ENCODE data around the gene PARL.

PARL gene

GRCh38 chr3:183833516-183833915 lies 51.2 kb downstream of the PARL start:
- Histone ChIP-seq H3K9me3 (ENCODE audit: control insufficient read depth, low read length) (no peaks in the 10 kb centered on the region), H3K36me3 (ENCODE audit: control insufficient read depth, insufficient read depth, low read length) (peaks cover 19% of the 10 kb centered on the region), H3K4me3 (ENCODE audit: insufficient read depth, low read depth, low read length) (no peak overlapping the region), H3K27ac (ENCODE audit: insufficient read depth, low read depth, low read length, poor library complexity, severe bottlenecking) (peak overlapping the region; percentile 44), H3K27me3 (ENCODE audit: control insufficient read depth, insufficient read depth, low read length, poor library complexity, severe bottlenecking) (no peaks in the 10 kb centered on the region), H3K4me1 (ENCODE audit: control insufficient read depth, insufficient read depth, low read length) (no peaks in the 10 kb centered on the region)
- 94 to 96% methylated on average over 6 of the region's 6 CpGs for WGBS, 2 experiments

DNA sequence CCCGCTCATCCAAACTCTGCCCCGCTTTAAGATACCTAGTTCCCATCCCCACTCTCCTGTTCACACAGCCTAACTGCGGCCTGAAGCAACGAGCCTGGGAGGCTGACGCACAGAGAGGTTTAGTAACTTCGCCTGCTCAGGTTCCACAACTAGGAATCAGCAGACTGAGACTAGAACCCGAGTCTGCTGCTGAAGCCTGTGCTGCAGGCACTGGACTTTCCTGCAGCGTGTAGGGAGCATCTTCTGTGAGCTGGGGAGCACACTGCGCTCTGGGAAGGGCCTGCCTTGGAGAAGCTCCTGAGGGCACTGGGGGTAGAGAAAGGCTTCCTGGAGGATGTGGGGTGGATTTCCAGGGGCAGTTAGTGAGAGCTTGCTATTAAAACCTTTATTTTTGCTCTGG lies 54.5 kb downstream of the PARL start:
- Histone ChIP-seq H3K36me3 (ENCODE audit: control insufficient read depth, insufficient read depth, low read length) (peaks cover 19% of the 10 kb centered on the region), H3K4me1 (ENCODE audit: control insufficient read depth, insufficient read depth, low read length) (no peaks in the 10 kb centered on the region), H3K9me3 (ENCODE audit: control insufficient read depth, low read length) (no peaks in the 10 kb centered on the region), H3K27me3 (ENCODE audit: control insufficient read depth, insufficient read depth, low read length, poor library complexity, severe bottlenecking) (no peaks in the 10 kb centered on the region), H3K4me3 (ENCODE audit: insufficient read depth, low read depth, low read length) (no peak overlapping the region), H3K27ac (ENCODE audit: insufficient read depth, low read depth, low read length, poor library complexity, severe bottlenecking) (no peak overlapping the region)
- WGBS, 2 experiments = 96% methylated on average over 9 of the region's 9 CpGs

- H3K9me3 ChIP-seq (ENCODE audit: control insufficient read depth, low read length) = no peaks in the 10 kb centered on the region
Observed at GRCh38 chr3:183829466-183829865, 55.2 kb downstream of the PARL start.

GRCh38 chr3:183828538-183828870 lies 56.2 kb downstream of the PARL start:
- no peak overlapping the region for H3K4me3 ChIP-seq (ENCODE audit: insufficient read depth, low read depth, low read length)
- H3K27ac ChIP-seq (ENCODE audit: insufficient read depth, low read depth, low read length, poor library complexity, severe bottlenecking) = no peak overlapping the region
- peaks cover 13% of the 10 kb centered on the region for H3K27me3 ChIP-seq (ENCODE audit: control insufficient read depth, insufficient read depth, low read length, poor library complexity, severe bottlenecking)
- peaks cover 5% of the 10 kb centered on the region for H3K4me1 ChIP-seq (ENCODE audit: control insufficient read depth, insufficient read depth, low read length)
- WGBS, 2 experiments = 92 to 95% methylated on average over 7 of the region's 7 CpGs
- peaks cover 11% of the 10 kb centered on the region for H3K36me3 ChIP-seq (ENCODE audit: control insufficient read depth, insufficient read depth, low read length)
- no peaks in the 10 kb centered on the region for H3K9me3 ChIP-seq (ENCODE audit: control insufficient read depth, low read length)

More at GRCh38 chr3:183829466-183829865, 55.2 kb downstream of the PARL start:
- Histone ChIP-seq H3K4me1 (ENCODE audit: control insufficient read depth, insufficient read depth, low read length) (no peaks in the 10 kb centered on the region), H3K36me3 (ENCODE audit: control insufficient read depth, insufficient read depth, low read length) (peaks cover 18% of the 10 kb centered on the region), H3K27me3 (ENCODE audit: control insufficient read depth, insufficient read depth, low read length, poor library complexity, severe bottlenecking) (peaks cover 3% of the 10 kb centered on the region), H3K27ac (ENCODE audit: insufficient read depth, low read depth, low read length, poor library complexity, severe bottlenecking) (no peak overlapping the region), H3K4me3 (ENCODE audit: insufficient read depth, low read depth, low read length) (no peak overlapping the region)
- 96 to 97% methylated on average over 8 to 9 of the region's 9 CpGs for WGBS, 2 experiments

- no peaks in the 10 kb centered on the region for H3K9me3 ChIP-seq (ENCODE audit: control insufficient read depth, low read length)
- H3K4me3 ChIP-seq (ENCODE audit: insufficient read depth, low read depth, low read length) = no peak overlapping the region
- H3K27ac ChIP-seq (ENCODE audit: insufficient read depth, low read depth, low read length, poor library complexity, severe bottlenecking) = no peak overlapping the region
- peaks cover 5% of the 10 kb centered on the region for H3K4me1 ChIP-seq (ENCODE audit: control insufficient read depth, insufficient read depth, low read length)
- peaks cover 13% of the 10 kb centered on the region for H3K27me3 ChIP-seq (ENCODE audit: control insufficient read depth, insufficient read depth, low read length, poor library complexity, severe bottlenecking)
- 93 to 95% methylated on average over 14 of the region's 14 CpGs for WGBS, 2 experiments
- peaks cover 9% of the 10 kb centered on the region for H3K36me3 ChIP-seq (ENCODE audit: control insufficient read depth, insufficient read depth, low read length)
Observed at GRCh38 chr3:183827809-183828537, 56.7 kb downstream of the PARL start.

GRCh38 chr3:183826448-183827250 lies 58.0 kb downstream of the PARL start:
- Histone ChIP-seq H3K4me3 (ENCODE audit: insufficient read depth, low read depth, low read length) (no peak overlapping the region), H3K27ac (ENCODE audit: insufficient read depth, low read depth, low read length, poor library complexity, severe bottlenecking) (no peak overlapping the region), H3K36me3 (ENCODE audit: control insufficient read depth, insufficient read depth, low read length) (no peaks in the 10 kb centered on the region), H3K9me3 (ENCODE audit: control insufficient read depth, low read length) (no peaks in the 10 kb centered on the region), H3K4me1 (ENCODE audit: control insufficient read depth, insufficient read depth, low read length) (peaks cover 12% of the 10 kb centered on the region), H3K27me3 (ENCODE audit: control insufficient read depth, insufficient read depth, low read length, poor library complexity, severe bottlenecking) (peaks cover 13% of the 10 kb centered on the region)
- 92% methylated on average over 14 of the region's 14 CpGs for WGBS, 2 experiments

- Histone ChIP-seq H3K4me3 (ENCODE audit: insufficient read depth, low read depth, low read length) (peak within 1 kb of the TSS; percentile 51), H3K4me1 (ENCODE audit: control insufficient read depth, insufficient read depth, low read length) (peaks cover 12% of the 10 kb centered on the region), H3K9me3 (ENCODE audit: control insufficient read depth, low read length) (no peaks in the 10 kb centered on the region), H3K27ac (ENCODE audit: insufficient read depth, low read depth, low read length, poor library complexity, severe bottlenecking) (peak within 1 kb of the TSS; percentile 50), H3K27me3 (ENCODE audit: control insufficient read depth, insufficient read depth, low read length, poor library complexity, severe bottlenecking) (peaks cover 13% of the 10 kb centered on the region), H3K36me3 (ENCODE audit: control insufficient read depth, insufficient read depth, low read length) (no peaks in the 10 kb centered on the region)
- 8% methylated on average over 69 of the region's 69 CpGs for WGBS, 2 experiments
Observed at GRCh38 chr3:183825456-183826161, 59.1 kb downstream of the PARL start, which contains the start of gene MAP6D1. MAP6D1 (minus strand) TSS chr3:183825577; CDS start chr3:183825547, 30 bp downstream.

DNA sequence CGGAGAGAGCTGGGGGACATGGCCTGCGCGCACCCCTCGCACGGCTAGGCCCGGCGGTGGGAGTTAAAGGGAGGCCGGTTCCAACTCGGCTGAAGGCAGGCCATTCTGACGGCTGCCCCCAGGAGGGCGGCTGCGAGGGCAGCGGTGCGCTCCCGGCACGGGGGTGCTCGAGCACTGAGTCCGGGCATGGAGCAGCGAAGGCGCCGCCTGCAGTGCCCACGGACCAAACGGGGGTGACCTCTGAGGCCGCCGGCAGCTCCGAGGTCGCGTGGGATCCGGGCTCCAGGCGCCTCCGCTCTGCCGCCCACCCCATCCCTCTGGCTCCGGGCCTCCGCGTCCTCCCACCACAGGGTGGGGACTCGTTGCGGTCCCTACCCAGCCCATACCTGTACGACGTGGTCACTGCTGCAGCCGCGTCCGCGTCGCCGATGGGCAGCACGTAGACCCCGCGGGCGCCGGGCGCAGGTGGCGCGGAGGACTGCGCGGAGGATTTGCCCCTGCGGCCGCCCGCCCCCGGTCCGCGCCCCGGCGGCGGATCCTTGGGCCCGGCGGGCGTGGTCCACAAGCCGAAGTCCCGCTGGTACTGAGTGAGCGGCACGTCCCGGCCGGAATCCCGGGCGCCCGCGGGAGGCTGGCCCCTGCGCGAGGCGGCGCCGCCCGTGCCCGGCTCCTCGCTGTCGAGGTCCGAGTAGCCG lies 59.8 kb downstream of the PARL start:
- Histone ChIP-seq H3K9me3 (ENCODE audit: control insufficient read depth, low read length) (no peaks in the 10 kb centered on the region), H3K36me3 (ENCODE audit: control insufficient read depth, insufficient read depth, low read length) (no peaks in the 10 kb centered on the region), H3K4me1 (ENCODE audit: control insufficient read depth, insufficient read depth, low read length) (peaks cover 12% of the 10 kb centered on the region), H3K4me3 (ENCODE audit: insufficient read depth, low read depth, low read length) (peak overlapping the region; percentile 51), H3K27me3 (ENCODE audit: control insufficient read depth, insufficient read depth, low read length, poor library complexity, severe bottlenecking) (peaks cover 13% of the 10 kb centered on the region), H3K27ac (ENCODE audit: insufficient read depth, low read depth, low read length, poor library complexity, severe bottlenecking) (no peak overlapping the region)
- 1% methylated on average over 88 of the region's 88 CpGs for WGBS, 2 experiments

DNA sequence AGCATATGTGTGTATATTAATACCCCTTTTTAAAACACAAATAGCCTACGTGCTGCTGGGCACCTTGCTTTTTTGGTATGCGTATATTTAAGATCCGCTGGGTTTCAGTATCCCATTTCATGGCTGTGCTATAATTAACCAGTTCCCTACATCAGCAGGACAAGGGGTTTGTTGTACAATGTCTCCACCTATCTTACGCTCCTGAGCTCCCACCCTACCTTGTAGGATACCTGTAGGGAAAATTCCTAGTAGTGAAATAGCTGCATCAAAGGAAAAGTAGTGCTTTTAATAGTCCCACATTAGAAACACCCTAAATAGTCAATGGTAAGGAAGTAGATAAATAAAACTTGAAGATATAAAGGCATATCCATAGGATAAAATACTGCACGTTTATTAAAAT lies 60.7 kb downstream of the PARL start:
- H3K27ac ChIP-seq (ENCODE audit: insufficient read depth, low read depth, low read length, poor library complexity, severe bottlenecking) = no peak overlapping the region
- peaks cover 12% of the 10 kb centered on the region for H3K4me1 ChIP-seq (ENCODE audit: control insufficient read depth, insufficient read depth, low read length)
- 83 to 85% methylated on average over 4 to 5 of the region's 5 CpGs for WGBS, 2 experiments
- H3K9me3 ChIP-seq (ENCODE audit: control insufficient read depth, low read length) = no peaks in the 10 kb centered on the region
- H3K27me3 ChIP-seq (ENCODE audit: control insufficient read depth, insufficient read depth, low read length, poor library complexity, severe bottlenecking) = peaks cover 13% of the 10 kb centered on the region
- no peak overlapping the region for H3K4me3 ChIP-seq (ENCODE audit: insufficient read depth, low read depth, low read length)
- no peaks in the 10 kb centered on the region for H3K36me3 ChIP-seq (ENCODE audit: control insufficient read depth, insufficient read depth, low read length)
